ENCODE measurements around the gene RREB1.
"Not testable (repeated sequence)": the region's sequence is repeated elsewhere in the genome, so short reads cannot be mapped to it uniquely, and the experiment has no call there.

RREB1 gene

GRCh38 chr6:7247828-7248227 lies 140.1 kb downstream of the RREB1 start:
- no peak for DNase-seq

- no peak for DNase-seq
Observed at GRCh38 chr6:7249391-7249790, 141.6 kb downstream of the RREB1 start.

GRCh38 chr6:7249946-7250643 lies 142.3 kb downstream of the RREB1 start:
- DNase-seq: no peak

- DNase-seq: no peak
Observed at GRCh38 chr6:7250812-7251211, 143.1 kb downstream of the RREB1 start.

- no peak for DNase-seq
Observed at GRCh38 chr6:7251646-7252260, 144.0 kb downstream of the RREB1 start.

- no peak for DNase-seq
Observed at GRCh38 chr6:7252390-7252789, 144.6 kb downstream of the RREB1 start.

- no peak for DNase-seq
Observed at GRCh38 chr6:7254980-7255835, 147.4 kb downstream of the RREB1 start.

GRCh38 chr6:7255918-7256317 lies 148.2 kb downstream of the RREB1 start:
- no peak for DNase-seq

GRCh38 chr6:7256785-7257184 lies 149.0 kb downstream of the RREB1 start:
- no peak for DNase-seq

GRCh38 chr6:7257521-7258230 lies 149.9 kb downstream of the RREB1 start:
- DNase-seq: no peak

- DNase-seq: no peak
Observed at GRCh38 chr6:7258231-7258763, 150.5 kb downstream of the RREB1 start.

- no peak for DNase-seq
Observed at GRCh38 chr6:7260291-7261031, 152.7 kb downstream of the RREB1 start.

- DNase-seq: peak; percentile 80
Observed at GRCh38 chr6:7261032-7261841, 153.5 kb downstream of the RREB1 start.

GRCh38 chr6:7261852-7262461 lies 154.2 kb downstream of the RREB1 start:
- peak; percentile 42 for DNase-seq

GRCh38 chr6:7262746-7263518 lies 155.2 kb downstream of the RREB1 start:
- no peak for DNase-seq

- not testable (repeated sequence) for DNase-seq
Observed at GRCh38 chr6:7263519-7263805, 155.7 kb downstream of the RREB1 start.

GRCh38 chr6:7264041-7264440 lies 156.3 kb downstream of the RREB1 start:
- DNase-seq: no peak

- no peak for DNase-seq
Observed at GRCh38 chr6:7264686-7265384, 157.1 kb downstream of the RREB1 start.

GRCh38 chr6:7265385-7265726 lies 157.6 kb downstream of the RREB1 start:
- DNase-seq: not testable (repeated sequence)

GRCh38 chr6:7267071-7267465 lies 159.3 kb downstream of the RREB1 start:
- no peak for DNase-seq

Data from NCI-H1105 (cell line).